ENCODE results near the gene PDK4.
"Not testable (repeated sequence)": the region's sequence is repeated elsewhere in the genome, so short reads cannot be mapped to it uniquely, and the experiment has no call there.

PDK4 gene

GRCh38 chr7:95604811-95605210, 8.5 kb upstream of the PDK4 start:
- DNase-seq (ENCODE audit: low spot score), result not testable (repeated sequence)

- not testable (repeated sequence) for DNase-seq (ENCODE audit: low spot score)
Measured at GRCh38 chr7:95604397-95604796, 8.1 kb upstream of the PDK4 start.

- no peak for DNase-seq (ENCODE audit: low spot score)
Measured at GRCh38 chr7:95602421-95602820, 6.1 kb upstream of the PDK4 start.

- DNase-seq (ENCODE audit: low spot score), result no peak
Measured at GRCh38 chr7:95601316-95601715, 5.0 kb upstream of the PDK4 start.

GRCh38 chr7:95599069-95599468, 2.8 kb upstream of the PDK4 start:
- DNase-seq (ENCODE audit: low spot score), result no peak

GRCh38 chr7:95598511-95598910, 2.2 kb upstream of the PDK4 start:
- DNase-seq (ENCODE audit: low spot score), result no peak

- no peak for DNase-seq (ENCODE audit: low spot score)
Measured at GRCh38 chr7:95595746-95596197, 544 bp downstream of the PDK4 start.

- no peak for DNase-seq (ENCODE audit: low spot score)
Measured at GRCh38 chr7:95594185-95594584, 2.1 kb downstream of the PDK4 start.

GRCh38 chr7:95593343-95593742, 3.0 kb downstream of the PDK4 start:
- DNase-seq (ENCODE audit: low spot score), result no peak

GRCh38 chr7:95592570-95592969, 3.7 kb downstream of the PDK4 start:
- DNase-seq (ENCODE audit: low spot score), result no peak

- DNase-seq (ENCODE audit: low spot score), result no peak
Measured at GRCh38 chr7:95590387-95591248, 5.7 kb downstream of the PDK4 start.

- no peak for DNase-seq (ENCODE audit: low spot score)
Measured at GRCh38 chr7:95589766-95590165, 6.5 kb downstream of the PDK4 start.

GRCh38 chr7:95589031-95589430, 7.3 kb downstream of the PDK4 start:
- DNase-seq (ENCODE audit: low spot score), result no peak

GRCh38 chr7:95586951-95587301, 9.4 kb downstream of the PDK4 start:
- DNase-seq (ENCODE audit: low spot score), result no peak

- DNase-seq (ENCODE audit: low spot score), result no peak
Measured at GRCh38 chr7:95585426-95585789, 10.9 kb downstream of the PDK4 start.

GRCh38 chr7:95584769-95585425, 11.4 kb downstream of the PDK4 start:
- no peak for DNase-seq (ENCODE audit: low spot score)

- no peak for DNase-seq (ENCODE audit: low spot score)
Measured at GRCh38 chr7:95583834-95584621, 12.3 kb downstream of the PDK4 start.

GRCh38 chr7:95582578-95583293, 13.6 kb downstream of the PDK4 start:
- no peak for DNase-seq (ENCODE audit: low spot score)

- no peak for DNase-seq (ENCODE audit: low spot score)
Measured at GRCh38 chr7:95581467-95581866, 14.8 kb downstream of the PDK4 start.

GRCh38 chr7:95579318-95579717, 17.0 kb downstream of the PDK4 start:
- DNase-seq (ENCODE audit: low spot score), result no peak

- DNase-seq (ENCODE audit: low spot score), result no peak
Measured at GRCh38 chr7:95578299-95578855, 17.9 kb downstream of the PDK4 start.

- no peak for DNase-seq (ENCODE audit: low spot score)
Measured at GRCh38 chr7:95577137-95577536, 19.2 kb downstream of the PDK4 start.

All from HuH-7.5 (cell line).